HG02763 (cell line): Measurements from ENCODE around the gene SLC39A11.
"Not testable (repeated sequence)": the region's sequence is repeated elsewhere in the genome, so short reads cannot be mapped to it uniquely, and the experiment has no call there.

Experiments used
- ATAC-seq: cut with Tn5 transposase; IDR thresholded peaks from one replicate; pipeline ENCODE4 v1.9.1; 2021; ENCODE audit warnings: mild to moderate bottlenecking, moderate library complexity; ENCODE audit not compliant: unreplicated experiment

The SLC39A11 gene

GRCh38 chr17:72730077-72730476 lies 362.4 kb downstream of the SLC39A11 start:
- ATAC-seq: no peak

GRCh38 chr17:72726936-72727335 lies 365.6 kb downstream of the SLC39A11 start:
- ATAC-seq: peak; percentile 89

GRCh38 chr17:72725433-72726068 lies 366.9 kb downstream of the SLC39A11 start:
- peak; percentile 39 for ATAC-seq

GRCh38 chr17:72724267-72724666 lies 368.2 kb downstream of the SLC39A11 start:
- no peak for ATAC-seq

- no peak for ATAC-seq
Observed at GRCh38 chr17:72723711-72724110, 368.8 kb downstream of the SLC39A11 start.

- no peak for ATAC-seq
Observed at GRCh38 chr17:72720494-72720825, 372.0 kb downstream of the SLC39A11 start.

- no peak for ATAC-seq
Observed at GRCh38 chr17:72719578-72720493, 372.7 kb downstream of the SLC39A11 start.

GRCh38 chr17:72719206-72719577 lies 373.3 kb downstream of the SLC39A11 start:
- no peak for ATAC-seq

GRCh38 chr17:72717676-72718075 lies 374.8 kb downstream of the SLC39A11 start:
- ATAC-seq: no peak

GRCh38 chr17:72717276-72717675 lies 375.2 kb downstream of the SLC39A11 start:
- no peak for ATAC-seq

- no peak for ATAC-seq
Observed at GRCh38 chr17:72715906-72716572, 376.4 kb downstream of the SLC39A11 start.

- no peak for ATAC-seq
Observed at GRCh38 chr17:72714357-72714966, 378.0 kb downstream of the SLC39A11 start.

GRCh38 chr17:72713701-72714100 lies 378.8 kb downstream of the SLC39A11 start:
- ATAC-seq: no peak

GRCh38 chr17:72711521-72712310 lies 380.8 kb downstream of the SLC39A11 start:
- ATAC-seq: no peak

- ATAC-seq: no peak
Observed at GRCh38 chr17:72710834-72711233, 381.7 kb downstream of the SLC39A11 start.

GRCh38 chr17:72710202-72710601 lies 382.3 kb downstream of the SLC39A11 start:
- ATAC-seq: no peak

GRCh38 chr17:72708682-72709081 lies 383.8 kb downstream of the SLC39A11 start:
- ATAC-seq: not testable (repeated sequence)

- ATAC-seq: no peak
Observed at GRCh38 chr17:72707881-72708280, 384.6 kb downstream of the SLC39A11 start.

GRCh38 chr17:72706396-72706981 lies 386.0 kb downstream of the SLC39A11 start:
- peak; percentile 10 for ATAC-seq

GRCh38 chr17:72705905-72706395 lies 386.5 kb downstream of the SLC39A11 start:
- peak; percentile 66 for ATAC-seq
